ENCODE data around the gene ZBTB5. TPM values are rescaled to one million over a fixed set of nuclear protein-coding genes. Genes with fewer than 3 reads are reported as not detected.
A peak's percentile ranks its signal among the peaks of the same experiment; 100 is the strongest.

ZBTB5 gene
- total and polyA plus RNA-seq, 9 of the 15 experiments (the other 6 are each of a cell fraction or from before 2014, with no cell fraction given) = 2.3 to 43.2 (median 15.5) TPM

- TF ChIP-seq CUX1 (CRISPR knock-in tag; IDR thresholded peaks at IDR 0.05) (no peak), NR2F6 (CRISPR knock-in tag; IDR thresholded peaks at IDR 0.05) (no peak), ZNF174 (CRISPR knock-in tag; IDR thresholded peaks at IDR 0.05) (no peak), SREBF1 (IDR thresholded peaks at IDR 0.05; ENCODE audit: borderline replicate concordance, low read depth, low read length) (no peak; the same call in 1 of the 2 replicates), CEBPZ (IDR thresholded peaks at IDR 0.05; ENCODE audit: borderline replicate concordance, low read depth, low read length) (peak; percentile 84), ZKSCAN8 (CRISPR knock-in tag; IDR thresholded peaks at IDR 0.05) (no peak), EP300 (IDR thresholded peaks at IDR 0.05; ENCODE audit: low read length) (peak; percentile 22; the same call in 1 of the 2 replicates), PHF21A (IDR thresholded peaks at IDR 0.05; ENCODE audit: borderline replicate concordance, low read depth) (peak; percentile 28; the same call in 1 of the 2 replicates), TAL1 (IDR thresholded peaks at IDR 0.05) (no peak), TRIM24 (IDR thresholded peaks at IDR 0.05) (no peak), ARID3A (IDR thresholded peaks at IDR 0.05; ENCODE audit: borderline replicate concordance, low read depth, low read length) (peak; percentile 43; the same call in 1 of the 2 replicates), IRF9 (tag; IDR thresholded peaks at IDR 0.05) (no peak), CBX5 (IDR thresholded peaks at IDR 0.05; ENCODE audit: borderline replicate concordance, low read depth) (no peak), CHD1 (IDR thresholded peaks at IDR 0.05; ENCODE audit: low read length) (no peak), RBM22 (IDR thresholded peaks at IDR 0.05; ENCODE audit: low read depth, low read length, poor library complexity, severe bottlenecking) (no peak)
Measured at GRCh38 chr9:37465249-37466036, at the start of gene ZBTB5 (continued).

Measured in K562 (cell line).